Smooth muscle cell of the brain vasculature (primary cell): ENCODE data around the gene RHD.
"Not testable (repeated sequence)": the region's sequence is repeated elsewhere in the genome, so short reads cannot be mapped to it uniquely, and the experiment has no call there.

Experiments
- DNase-seq: peaks from one replicate; pipeline ENCODE4 v3.0.0-alpha.2; 2012; ENCODE audit warnings: low read depth, low spot score

Gene RHD

DNA sequence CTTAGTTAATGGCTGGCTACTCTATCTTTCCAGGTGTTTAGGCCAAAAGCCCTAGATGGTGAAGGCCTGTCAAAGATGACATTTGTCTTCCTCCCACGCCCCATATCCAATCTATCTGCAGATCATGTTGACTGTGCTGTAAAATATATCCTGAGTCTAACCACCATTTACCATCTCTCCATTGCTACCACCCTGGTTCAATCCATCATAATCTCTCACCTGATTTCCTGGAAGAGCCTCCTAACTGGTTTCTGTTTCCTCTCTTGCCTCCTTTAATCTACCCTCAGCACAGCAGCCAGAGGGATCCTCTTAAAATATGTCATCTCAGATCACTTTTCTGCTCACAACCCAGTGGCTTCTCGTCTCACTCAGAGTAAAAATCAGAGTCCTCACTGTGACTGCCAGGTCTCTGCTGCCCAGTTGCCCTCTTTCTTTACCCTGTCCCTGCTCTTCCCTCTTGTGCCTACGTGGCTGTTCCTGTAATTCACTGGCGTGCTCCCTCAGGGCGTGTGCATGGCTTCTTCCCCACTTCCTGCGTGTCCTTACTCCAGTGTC is 83.6 kb downstream of the RHD start:
- no peak for DNase-seq

DNA sequence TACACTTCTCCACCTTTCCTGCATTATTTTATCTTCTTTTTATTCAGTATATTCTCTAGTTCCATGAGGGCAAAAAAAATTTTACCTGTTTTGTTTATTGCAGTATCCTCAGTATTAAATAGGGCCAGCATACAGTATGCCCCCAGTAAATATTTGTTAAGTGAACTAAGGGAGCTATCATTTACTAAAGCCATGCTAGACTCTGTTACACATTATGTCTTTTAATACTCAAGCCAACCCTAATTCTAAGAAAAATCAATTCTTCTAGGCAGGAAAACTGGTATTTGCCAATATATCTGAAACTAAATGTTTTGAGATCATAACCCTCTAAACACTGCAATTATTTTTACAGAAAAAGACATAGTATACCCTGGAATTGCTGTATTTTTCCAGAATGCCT is 84.1 kb downstream of the RHD start:
- DNase-seq, result no peak

DNA sequence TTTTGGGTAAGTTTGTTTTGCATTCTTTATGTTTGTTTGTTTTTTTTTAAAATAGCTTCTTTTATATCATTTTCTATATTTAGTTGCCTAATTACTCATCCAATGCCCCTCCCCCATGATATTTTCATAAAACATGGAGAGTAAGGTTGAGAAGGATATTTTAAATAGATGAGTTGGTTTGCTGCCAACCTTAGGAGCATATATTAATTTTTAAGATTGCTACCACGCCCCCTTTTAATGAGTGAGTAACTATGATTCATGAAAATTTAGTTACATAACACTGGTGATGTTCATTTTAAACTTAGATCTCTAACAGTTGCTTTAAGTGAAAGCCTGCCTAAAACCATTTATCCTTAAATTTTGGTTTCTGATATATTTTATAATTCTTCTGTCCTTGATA is 84.5 kb downstream of the RHD start:
- no peak for DNase-seq

DNA sequence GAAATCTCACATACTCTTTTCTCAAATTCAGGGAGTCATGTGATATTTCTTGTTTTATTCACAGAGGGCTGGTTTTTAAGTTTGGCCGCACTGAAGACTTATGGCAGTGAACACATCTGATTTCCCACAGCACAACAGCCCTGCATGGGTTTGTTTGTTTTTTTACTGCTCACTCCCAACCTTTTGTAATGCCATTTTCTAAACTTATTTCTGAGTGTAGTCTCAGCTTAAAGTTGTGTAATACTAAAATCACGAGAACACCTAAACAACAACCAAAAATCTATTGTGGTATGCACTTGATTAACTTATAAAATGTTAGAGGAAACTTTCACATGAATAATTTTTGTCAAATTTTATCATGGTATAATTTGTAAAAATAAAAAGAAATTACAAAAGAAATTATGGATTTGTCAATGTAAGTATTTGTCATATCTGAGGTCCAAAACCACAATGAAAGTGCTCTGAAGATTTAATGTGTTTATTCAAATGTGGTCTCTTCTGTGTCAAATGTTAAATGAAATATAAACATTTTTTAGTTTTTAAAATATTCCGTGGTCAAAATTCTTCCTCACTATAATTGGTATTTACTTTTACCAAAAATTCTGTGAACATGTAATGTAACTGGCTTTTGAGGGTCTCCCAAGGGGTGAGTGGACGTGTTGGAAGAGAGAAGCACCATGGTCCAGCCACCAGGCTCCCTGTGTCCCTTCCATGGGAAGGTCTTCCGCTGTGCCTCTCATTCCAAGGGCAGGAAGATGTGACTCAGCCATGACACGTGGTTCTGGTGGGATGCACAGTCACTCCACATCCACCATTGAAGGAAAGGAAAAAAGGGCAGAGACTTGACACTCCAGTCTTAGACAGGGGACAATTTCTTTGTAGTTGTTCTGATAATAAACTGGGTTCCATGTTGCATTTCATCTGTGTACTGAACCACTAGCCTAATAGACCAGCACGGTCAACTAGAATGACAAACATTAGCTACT is 88.6 kb downstream of the RHD start:
- DNase-seq, result no peak

DNA sequence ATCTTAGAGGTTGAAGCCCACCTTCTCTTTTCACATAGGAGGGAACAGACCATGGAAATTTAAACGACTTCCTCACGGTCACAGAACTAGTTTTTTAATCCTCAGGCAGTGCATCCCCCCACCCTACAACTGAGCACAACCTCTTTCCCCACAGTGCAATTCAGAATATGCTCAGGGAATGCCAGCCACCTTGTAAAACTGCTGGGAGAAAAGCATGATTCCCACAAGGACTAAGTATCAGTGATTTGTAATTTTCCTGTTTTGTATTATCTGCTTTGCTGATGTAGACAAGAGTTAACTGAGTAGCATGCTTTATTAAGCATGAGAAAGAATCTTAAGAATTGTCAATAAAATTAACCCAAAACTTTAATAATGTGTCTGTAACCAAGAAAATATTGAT is 89.6 kb downstream of the RHD start:
- DNase-seq, result no peak

DNA sequence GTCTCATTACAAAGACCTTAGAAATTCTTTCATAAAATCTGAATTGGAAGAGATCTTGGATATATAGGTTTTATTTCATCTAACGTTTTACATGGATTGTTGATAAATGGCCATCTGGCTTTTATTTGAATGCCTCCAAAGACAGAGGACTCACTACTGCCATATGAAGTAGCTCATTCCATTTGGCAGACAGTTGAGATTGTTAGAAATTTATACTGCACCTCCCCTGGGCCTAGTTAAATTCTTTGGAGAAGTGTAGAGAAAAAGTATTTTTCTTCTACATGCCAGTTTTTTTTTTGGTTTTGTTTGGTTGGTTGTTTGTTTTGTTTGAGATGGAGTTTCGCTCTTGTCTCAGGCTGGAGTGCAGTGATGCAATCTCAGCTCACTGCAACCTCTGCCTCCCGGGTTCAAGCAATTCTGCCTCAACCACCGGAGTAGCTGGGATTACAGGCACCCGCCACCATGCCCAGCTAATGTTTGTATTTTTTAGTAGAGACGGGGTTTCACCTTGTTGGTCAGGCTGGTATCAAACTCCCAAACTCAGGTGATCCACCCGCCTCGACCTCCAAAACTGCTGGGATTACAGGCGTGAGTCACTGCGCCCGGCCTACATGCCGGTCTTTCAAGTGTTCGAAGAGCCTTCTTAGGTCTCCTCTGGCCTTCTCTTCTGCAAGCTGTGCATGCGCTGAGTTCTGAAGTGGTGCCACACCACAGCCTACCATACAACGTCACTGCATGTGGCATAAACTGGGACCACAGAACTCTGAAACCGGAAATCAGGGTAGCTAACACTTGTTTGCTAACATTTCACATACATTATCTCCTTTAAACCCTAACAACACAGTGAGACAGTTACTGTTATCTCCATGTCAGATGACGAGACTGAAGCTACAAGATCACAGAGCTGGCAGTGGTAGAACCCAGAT is 90.6 kb downstream of the RHD start:
- not testable (repeated sequence) for DNase-seq

DNA sequence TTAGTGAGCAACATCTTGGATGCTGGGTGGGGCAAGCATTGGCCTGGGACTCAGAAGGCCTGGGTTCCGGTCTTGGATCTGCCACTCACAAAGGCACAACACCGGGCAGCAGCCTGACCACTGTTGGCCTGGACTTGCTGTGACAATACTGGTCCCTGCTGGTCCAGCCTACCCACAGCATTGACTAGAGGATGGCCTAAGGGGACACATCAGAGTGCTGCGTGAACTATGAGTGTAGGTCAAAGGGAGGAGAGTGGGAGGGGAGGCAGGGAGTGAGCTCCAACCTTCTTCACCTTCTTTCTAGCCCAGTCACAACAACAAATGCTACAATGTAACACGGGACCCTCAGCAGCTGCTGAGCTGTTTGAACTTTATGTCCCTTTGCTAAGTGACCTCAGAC is 96.9 kb downstream of the RHD start:
- DNase-seq, result no peak

DNA sequence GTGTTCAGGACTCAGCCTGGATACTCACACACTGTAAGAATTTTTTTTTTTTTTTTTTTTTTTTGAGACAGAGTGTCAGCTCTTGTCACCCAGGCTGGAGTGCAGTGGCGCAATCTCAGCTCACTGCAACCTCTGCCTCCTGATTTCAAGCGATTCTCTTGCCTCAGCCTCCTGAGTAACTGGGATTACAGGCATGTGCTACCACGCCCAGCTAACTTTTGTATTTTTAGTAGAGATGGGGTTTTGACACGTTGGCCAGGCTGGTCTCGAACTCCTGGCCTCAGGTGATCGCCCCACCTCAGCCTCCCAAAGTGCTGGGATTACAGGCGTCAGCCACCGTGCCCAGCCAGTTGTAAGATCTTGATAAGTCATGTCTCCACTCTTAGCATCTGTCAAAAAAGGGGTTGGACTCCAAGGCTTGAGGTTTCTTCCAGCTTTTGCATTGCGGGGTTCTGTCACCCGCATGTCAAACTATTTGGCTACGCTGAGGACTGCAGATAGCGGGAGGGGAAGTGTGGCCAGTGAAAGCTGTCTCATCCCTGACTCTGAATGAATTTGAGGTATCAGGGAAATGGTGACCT is 97.5 kb downstream of the RHD start:
- not testable (repeated sequence) for DNase-seq

DNA sequence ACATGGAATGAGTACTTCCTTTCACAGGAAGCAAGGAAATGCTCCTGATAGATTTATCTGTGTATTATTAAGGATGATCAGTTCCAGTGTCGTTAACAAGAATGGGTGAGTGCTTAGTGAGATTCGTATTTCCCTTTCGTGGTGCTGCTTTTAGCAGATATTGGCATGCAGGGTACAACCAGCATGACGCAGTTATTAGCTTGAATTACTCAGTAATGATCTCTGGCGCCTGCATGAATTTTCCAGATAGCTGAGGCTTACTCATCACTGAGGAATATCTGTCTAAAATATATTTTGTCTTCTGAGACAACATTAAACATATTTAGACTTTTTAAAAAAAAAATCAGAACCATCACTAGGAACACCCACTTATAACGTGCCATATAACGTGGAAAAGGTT is 99.4 kb downstream of the RHD start:
- DNase-seq, result not testable (repeated sequence)

DNA sequence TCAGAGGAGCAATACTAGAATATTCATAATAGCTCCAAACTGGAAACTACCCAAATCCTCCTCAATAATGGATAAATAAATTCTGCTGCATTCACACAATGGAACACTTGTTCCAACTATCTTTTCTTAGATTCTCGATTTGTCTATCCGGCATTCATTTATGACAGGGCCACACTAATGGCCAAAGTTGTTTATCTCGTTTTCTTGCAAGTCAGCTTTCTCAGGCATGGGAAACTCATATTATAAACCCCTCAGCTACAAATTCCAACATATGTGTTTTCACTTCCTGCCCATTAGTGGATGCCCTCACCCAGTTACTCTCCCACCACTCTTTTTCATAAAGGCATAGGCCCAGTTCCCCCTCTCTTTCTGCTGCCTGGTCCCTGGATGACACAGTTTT is 106.1 kb downstream of the RHD start:
- DNase-seq, result not testable (repeated sequence)
